GM18907 (cell line): Measurements from ENCODE around the gene FKBP2.
A peak's percentile ranks its signal among the peaks of the same experiment; 100 is the strongest.

ENCODE experiments used
- ATAC-seq: cut with Tn5 transposase; IDR thresholded peaks from one replicate; pipeline ENCODE4 v1.9.1; 2021; ENCODE audit warnings: mild to moderate bottlenecking, moderate library complexity; ENCODE audit not compliant: unreplicated experiment

FKBP2 gene

DNA sequence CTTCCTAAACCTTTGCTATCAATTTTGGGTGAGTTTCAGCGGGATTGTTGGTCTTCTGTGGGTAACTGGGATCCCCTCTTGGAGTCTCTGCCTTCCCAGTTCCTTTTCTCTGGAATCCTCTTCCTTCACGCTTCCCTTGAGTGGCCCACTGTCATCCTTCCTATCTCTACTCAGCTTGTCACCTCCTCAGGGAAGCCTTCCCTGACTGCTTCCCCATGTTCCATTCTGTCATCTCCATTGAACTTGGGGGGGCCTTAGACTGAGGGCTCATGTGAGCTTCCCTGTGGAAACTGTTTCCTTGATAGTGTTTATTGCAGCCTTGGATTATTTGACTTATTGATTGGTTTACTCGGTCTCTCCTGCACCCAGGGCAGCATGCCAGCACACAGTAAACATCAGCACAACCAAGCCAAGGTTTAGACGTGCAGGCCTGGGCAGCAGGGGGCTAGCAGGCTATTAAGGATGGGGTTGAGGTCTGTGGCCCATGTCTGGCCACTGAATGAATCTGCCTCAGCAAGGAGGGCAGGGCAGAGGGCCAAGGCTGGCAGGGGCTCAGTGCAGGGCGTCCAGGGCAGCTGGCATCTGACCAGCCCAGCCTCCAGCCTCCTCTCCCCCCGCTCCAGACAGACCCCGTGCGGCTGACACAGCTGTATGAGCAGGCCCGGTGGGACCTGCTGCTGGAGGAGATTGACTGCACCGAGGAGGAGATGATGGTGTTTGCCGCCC, 22.1 kb upstream of the FKBP2 start:
- no peak for ATAC-seq

DNA sequence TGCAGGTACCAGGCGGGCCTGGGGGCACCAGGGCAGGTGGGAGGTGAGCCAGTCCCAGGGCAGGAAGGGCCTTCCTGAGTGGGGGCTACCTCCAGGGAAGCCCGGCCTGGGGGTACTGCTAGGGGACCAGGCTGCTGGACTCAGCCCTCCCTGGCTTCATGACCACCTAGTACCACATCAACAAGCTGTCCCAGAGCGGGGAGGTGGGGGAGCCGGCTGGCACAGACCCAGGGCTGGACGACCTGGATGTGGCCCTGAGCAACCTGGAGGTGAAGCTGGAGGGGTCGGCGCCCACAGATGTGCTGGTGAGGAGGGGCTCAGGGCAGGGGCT, 21.6 kb upstream of the FKBP2 start:
- ATAC-seq, result no peak

DNA sequence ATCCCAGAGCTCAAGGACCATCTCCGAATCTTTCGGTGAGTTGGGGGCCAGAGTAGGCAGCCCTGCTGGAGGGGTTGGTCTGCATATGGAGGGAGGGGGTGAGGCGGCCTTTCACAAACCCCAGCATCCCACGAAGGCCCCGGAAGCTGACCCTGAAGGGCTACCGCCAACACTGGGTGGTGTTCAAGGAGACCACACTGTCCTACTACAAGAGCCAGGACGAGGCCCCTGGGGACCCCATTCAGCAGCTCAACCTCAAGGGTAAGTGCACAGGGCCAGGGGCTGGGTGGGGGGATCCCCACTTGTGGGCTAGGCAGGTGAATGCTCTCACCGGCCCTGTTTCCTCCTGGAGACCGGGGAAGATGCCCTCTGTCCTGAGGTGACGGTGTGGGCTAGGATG, 21.1 kb upstream of the FKBP2 start:
- ATAC-seq, result no peak

DNA sequence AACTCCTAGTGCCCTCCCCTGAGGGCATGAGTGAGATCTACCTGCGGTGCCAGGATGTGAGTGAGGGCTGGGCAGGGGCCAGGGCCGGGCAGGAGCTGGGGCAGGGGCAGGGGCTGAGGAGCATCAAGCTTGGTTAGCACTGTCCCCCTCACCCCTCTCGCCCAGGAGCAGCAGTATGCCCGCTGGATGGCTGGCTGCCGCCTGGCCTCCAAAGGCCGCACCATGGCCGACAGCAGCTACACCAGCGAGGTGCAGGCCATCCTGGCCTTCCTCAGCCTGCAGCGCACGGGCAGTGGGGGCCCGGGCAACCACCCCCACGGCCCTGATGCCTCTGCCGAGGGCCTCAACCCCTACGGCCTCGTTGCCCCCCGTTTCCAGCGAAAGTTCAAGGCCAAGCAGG, 20.6 kb upstream of the FKBP2 start:
- no peak for ATAC-seq

GRCh38 chr11:64220798-64221197, 20.1 kb upstream of the FKBP2 start:
- ATAC-seq, result no peak

DNA sequence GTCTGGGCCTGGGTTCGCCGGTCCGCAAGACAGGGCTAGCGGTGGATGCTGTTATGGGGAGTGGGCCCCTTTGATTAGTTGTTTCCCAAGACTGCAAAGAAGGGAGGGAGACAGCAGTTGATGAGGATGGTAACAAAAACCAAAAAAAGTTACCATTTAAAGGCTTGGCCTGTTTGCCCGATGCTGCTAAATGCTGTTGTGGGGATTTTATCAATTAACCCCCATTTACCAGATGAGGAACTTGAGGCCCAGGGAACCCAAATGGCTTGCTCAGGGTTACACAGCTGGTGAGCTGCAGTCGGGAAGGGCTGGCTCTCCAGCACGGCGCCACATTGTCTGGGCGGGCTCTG, 18.3 kb upstream of the FKBP2 start:
- no peak for ATAC-seq

DNA sequence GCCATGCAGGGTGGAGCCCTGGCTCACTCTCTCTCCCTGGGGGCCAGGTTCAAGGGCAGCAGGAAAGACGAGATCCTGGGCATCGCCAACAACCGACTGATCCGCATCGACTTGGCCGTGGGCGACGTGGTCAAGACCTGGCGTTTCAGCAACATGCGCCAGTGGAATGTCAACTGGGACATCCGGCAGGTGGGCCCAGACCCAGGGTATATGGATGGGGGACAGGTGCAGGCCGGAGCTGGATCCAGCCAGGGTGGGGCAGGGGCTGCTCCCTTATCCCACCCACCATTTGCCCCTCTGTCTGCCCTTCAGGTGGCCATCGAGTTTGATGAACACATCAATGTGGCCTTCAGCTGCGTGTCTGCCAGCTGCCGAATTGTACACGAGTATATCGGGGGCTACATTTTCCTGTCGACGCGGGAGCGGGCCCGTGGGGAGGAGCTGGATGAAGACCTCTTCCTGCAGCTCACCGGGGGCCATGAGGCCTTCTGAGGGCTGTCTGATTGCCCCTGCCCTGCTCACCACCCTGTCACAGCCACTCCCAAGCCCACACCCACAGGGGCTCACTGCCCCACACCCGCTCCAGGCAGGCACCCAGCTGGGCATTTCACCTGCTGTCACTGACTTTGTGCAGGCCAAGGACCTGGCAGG, 17.8 kb upstream of the FKBP2 start:
- ATAC-seq, result no peak

- no peak for ATAC-seq
Observed at GRCh38 chr11:64224151-64224890, 16.6 kb upstream of the FKBP2 start.

DNA sequence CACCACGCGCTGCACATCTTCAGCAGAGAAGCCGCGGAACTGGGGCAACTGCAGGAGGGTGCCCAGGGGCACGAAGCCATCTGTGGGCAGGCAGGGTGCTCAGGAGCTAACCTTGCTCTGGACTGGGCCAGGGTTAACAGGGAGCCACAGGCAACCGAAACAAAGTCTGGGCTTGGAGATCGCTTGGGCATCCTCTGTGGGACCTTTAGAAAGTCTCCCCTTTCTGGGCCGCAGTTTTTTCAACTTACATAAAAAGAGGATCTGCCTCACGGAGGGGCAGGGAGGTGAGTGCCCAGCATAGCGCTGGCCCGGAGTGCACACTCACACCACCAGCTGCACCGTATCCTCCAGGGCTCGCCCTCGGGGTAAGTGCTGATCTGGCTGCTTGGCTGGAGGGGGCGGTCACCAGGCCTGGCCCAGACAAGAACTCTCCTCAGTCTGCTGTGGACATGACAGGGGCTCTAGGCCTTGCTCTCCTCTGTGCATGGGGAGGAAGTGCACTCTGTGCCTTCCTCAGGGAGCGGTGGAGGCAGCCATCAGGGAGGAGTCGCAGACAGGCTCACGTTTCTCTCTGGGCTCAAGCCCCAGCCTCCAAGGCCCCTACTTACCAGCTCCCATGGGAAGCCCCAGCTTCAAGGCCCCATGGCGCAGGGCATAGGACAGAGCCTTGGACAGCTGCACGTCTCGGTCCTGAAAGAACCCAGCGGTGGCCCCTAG, 15.8 kb upstream of the FKBP2 start:
- ATAC-seq, result no peak

DNA sequence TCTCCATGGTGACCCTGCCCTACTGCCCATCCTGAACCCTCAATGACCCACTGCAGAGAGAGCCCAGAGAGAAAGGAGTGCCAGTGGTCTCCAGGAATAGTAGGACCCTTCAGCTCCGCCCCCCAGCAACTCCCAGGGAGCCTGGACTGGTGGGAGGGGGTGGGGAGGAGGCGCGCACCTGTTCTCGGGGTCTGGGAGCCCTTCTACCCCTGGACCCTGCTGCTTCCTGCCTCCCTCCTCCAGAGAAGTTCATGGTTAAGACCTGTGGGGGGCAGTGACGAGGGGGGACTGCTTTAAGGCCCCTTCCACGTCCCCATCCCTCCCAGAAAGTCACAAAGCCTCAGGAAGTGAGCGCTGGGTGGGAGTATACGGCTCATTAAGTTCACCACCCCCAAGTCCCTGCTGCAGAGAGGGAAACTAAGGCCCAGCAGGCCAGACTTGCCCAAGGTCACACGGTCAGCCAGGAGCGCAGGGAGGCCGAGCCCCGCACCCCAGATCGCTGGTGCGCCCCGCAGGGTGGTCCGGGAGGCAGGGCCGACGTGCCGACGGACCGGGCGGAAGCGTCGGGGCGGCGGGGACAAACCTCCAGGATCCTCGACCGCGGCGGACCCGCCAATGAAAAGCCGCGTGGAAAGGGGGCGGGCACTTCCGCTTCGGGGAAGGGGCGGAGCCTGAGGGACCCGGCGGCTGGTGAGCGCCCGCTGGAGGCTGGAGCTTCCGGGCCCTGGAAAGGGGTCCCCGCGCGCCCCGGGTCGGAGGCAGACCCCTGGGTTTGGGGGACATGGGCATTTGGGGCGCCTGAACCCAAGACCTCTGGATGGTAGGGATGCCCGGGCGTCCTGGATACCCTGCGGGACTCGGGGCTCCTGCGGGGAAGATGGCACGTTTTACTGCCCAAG, 15.0 kb upstream of the FKBP2 start, which contains the start of the genes NUDT22 and TRPT1:
NUDT22 (plus strand) TSS at position 667 of the 899 bp plus-strand sequence. CDS start 379 bp downstream, outside the sequence.
TRPT1 (minus strand) TSS at position 579 of the 899 bp plus-strand sequence; CDS start at position 253, 326 bp downstream.
- peak; percentile 48 for ATAC-seq

DNA sequence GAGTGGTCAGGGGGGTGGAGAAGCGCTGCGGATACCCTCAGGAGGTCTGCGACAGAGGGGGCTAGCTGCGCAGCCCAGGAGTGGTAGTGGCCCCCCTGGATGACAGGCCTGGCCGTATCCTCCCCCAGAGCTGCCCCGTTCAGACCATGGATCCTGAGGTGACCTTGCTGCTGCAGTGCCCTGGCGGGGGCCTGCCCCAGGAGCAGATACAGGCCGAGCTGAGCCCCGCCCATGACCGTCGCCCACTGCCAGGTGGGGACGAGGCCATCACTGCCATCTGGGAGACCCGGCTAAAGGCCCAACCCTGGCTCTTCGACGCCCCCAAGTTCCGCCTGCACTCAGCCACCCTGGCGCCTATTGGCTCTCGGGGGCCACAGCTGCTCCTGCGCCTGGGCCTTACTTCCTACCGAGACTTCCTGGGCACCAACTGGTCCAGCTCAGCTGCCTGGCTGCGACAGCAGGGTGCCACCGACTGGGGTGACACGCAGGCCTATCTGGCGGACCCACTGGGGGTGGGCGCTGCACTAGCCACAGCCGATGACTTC, 14.3 kb upstream of the FKBP2 start:
- no peak for ATAC-seq

- no peak for ATAC-seq
Observed at GRCh38 chr11:64227405-64227956, 13.4 kb upstream of the FKBP2 start.

DNA sequence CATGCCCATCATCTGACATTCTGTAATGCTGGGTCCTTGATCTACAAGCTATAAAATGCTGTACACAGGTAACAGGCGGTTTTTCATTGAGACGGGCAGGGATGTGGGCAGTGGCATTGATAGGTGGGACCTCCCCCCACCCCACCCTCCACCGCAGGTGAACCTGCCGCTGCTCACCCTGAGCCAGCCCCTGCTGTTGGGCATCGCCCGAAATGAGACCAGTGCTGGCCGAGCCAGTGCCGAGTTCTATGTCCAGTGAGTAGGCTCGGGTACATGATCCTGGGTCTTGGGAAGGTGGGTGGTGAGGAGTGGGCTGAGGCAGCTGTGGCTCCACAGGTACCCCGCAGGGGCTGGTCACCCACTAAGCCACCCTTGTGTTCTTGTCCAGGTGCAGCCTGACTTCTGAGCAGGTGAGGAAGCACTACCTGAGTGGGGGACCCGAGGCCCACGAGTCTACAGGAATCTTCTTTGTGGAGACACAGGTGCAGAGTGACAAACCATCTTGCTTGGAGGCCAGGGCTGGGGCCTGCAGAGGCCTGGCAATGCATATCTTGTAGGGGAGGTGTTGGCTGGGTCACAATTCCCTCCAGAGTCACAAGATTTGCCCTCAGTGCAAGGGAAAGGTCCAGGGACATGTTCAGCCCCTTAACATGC, 11.7 kb upstream of the FKBP2 start:
- no peak for ATAC-seq

GRCh38 chr11:64229744-64230170, 11.1 kb upstream of the FKBP2 start:
- no peak for ATAC-seq

DNA sequence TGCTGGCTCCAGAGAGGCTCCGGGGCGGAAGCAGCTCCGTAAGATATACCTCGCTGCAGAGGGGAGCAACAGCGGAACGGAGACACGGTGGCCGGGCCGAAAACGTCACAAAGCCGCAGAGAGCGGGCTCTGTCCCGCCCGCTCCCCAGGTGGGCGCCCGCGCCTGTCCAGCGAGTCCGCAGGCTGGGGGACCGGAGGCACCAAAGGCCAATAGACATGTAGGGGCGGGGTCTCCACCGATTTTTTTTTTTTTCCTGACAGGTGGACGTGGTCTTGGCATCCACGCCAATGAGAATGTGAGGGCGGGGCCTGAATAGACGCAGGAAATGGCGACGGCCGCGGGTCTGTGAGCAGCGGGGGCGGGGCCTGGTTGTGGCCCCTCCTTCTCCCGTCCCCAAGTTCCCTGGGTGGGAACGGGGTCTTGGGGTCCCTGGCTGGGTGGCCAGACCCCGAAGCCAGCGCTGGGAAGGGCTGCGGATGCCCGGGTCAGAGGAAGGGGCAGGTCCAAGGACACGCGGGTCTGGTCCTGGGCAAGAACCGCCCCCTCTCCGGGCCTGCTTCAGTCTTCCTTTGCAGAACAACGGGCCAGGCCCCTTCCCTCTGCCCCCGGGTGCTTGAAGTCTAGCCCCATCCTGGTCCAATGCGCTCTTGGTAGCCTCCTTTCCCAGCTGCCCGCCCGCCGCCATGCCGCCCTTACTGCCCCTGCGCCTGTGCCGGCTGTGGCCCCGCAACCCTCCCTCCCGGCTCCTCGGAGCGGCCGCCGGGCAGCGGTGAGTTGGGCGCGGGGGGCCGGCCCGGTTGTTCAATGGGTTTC, 10.5 kb upstream of the FKBP2 start, which contains the start of gene DNAJC4:
DNAJC4 (plus strand) TSS at position 378 of the 814 bp plus-strand sequence; CDS start at position 685, 307 bp downstream.
- ATAC-seq, result peak; percentile 48

DNA sequence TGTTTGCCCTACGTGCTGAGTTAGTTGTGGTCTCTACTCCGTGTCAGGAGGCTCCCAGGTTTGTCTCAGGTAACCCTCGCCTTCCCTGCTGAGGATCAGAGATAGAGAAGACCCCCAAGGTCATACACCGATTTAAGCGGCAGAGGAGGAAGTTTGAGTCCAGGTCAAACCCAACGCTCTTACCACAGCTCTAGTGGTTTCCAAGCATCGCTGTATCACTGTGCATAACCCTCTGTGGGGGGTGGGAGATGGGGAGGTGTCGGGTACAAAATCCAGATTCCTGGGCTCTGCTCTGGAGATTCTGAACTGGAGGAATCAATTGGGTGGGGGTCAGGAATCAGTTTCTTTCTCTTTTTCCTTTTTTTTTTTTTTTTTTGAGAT, 9.9 kb upstream of the FKBP2 start:
- no peak for ATAC-seq

GRCh38 chr11:64231546-64231945, 9.3 kb upstream of the FKBP2 start:
- no peak for ATAC-seq
